ENCODE data around the gene KBTBD12. TPM values are rescaled to one million over a fixed set of nuclear protein-coding genes. Genes with fewer than 3 reads are reported as not detected.

Gene KBTBD12
- total and polyA plus RNA-seq, 2 of the 13 experiments (the other 11 are each of a cell fraction or from before 2014, with no cell fraction given) = not detected

- TF ChIP-seq FOXP4 (CRISPR knock-in tag; IDR thresholded peaks at IDR 0.05) (peak; percentile 73), JARID2 (CRISPR knock-in tag; IDR thresholded peaks at IDR 0.05; ENCODE audit: insufficient replicate concordance) (peak; percentile 37), ZNF350 (CRISPR knock-in tag; IDR thresholded peaks at IDR 0.05; ENCODE audit: borderline replicate concordance, low read depth) (0 out of 2 replicates have a peak, but pooled peaks have one; percentile 47), KDM2A (CRISPR knock-in tag; IDR thresholded peaks at IDR 0.05; ENCODE audit: borderline replicate concordance, low read depth) (peak; percentile 72), ZFP91 (CRISPR knock-in tag; IDR thresholded peaks at IDR 0.05; ENCODE audit: borderline replicate concordance) (peak; percentile 51; the same call in 1 of the 2 replicates), ZBED4 (CRISPR knock-in tag; IDR thresholded peaks at IDR 0.05; ENCODE audit: borderline replicate concordance) (peak; percentile 31; the same call in 1 of the 2 replicates), ZNF792 (CRISPR knock-in tag; IDR thresholded peaks at IDR 0.05) (peak; percentile 87; the same call in 1 of the 2 replicates), ASH2L (IDR thresholded peaks at IDR 0.05; ENCODE audit: insufficient read length, low read depth, low read length) (peak; percentile 33), ZNF790 (CRISPR knock-in tag; IDR thresholded peaks at IDR 0.05; ENCODE audit: borderline replicate concordance) (peak; percentile 28; the same call in 1 of the 2 replicates), SIX1 (CRISPR knock-in tag; IDR thresholded peaks at IDR 0.05; ENCODE audit: borderline replicate concordance) (peak; percentile 32; the same call in 1 of the 2 replicates), ZMYM3 (CRISPR knock-in tag; IDR thresholded peaks at IDR 0.05) (peak; percentile 91), ERF (CRISPR knock-in tag; IDR thresholded peaks at IDR 0.05) (peak; percentile 82)
- TF ChIP-seq, protein P1, sequence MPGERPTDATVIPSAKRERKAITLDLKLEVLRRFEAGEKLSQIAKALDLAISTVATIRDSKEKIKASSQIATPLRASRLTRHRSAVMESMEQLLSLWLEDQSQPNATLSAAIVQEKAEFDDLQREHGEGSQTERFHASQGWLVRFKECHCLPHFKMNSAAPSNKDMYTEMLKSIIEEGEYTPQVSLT (CRISPR knock-in tag; IDR thresholded peaks at IDR 0.05; ENCODE audit: borderline replicate concordance, low read depth) = no peak
- TF ChIP-seq, protein P2, sequence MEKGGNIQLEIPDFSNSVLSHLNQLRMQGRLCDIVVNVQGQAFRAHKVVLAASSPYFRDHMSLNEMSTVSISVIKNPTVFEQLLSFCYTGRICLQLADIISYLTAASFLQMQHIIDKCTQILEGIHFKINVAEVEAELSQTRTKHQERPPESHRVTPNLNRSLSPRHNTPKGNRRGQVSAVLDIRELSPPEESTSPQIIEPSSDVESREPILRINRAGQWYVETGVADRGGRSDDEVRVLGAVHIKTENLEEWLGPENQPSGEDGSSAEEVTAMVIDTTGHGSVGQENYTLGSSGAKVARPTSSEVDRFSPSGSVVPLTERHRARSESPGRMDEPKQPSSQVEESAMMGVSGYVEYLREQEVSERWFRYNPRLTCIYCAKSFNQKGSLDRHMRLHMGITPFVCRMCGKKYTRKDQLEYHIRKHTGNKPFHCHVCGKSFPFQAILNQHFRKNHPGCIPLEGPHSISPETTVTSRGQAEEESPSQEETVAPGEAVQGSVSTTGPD (CRISPR knock-in tag; IDR thresholded peaks at IDR 0.05) = peak; percentile 64; the same call in 1 of the 2 replicates
- TF ChIP-seq, protein P3, sequence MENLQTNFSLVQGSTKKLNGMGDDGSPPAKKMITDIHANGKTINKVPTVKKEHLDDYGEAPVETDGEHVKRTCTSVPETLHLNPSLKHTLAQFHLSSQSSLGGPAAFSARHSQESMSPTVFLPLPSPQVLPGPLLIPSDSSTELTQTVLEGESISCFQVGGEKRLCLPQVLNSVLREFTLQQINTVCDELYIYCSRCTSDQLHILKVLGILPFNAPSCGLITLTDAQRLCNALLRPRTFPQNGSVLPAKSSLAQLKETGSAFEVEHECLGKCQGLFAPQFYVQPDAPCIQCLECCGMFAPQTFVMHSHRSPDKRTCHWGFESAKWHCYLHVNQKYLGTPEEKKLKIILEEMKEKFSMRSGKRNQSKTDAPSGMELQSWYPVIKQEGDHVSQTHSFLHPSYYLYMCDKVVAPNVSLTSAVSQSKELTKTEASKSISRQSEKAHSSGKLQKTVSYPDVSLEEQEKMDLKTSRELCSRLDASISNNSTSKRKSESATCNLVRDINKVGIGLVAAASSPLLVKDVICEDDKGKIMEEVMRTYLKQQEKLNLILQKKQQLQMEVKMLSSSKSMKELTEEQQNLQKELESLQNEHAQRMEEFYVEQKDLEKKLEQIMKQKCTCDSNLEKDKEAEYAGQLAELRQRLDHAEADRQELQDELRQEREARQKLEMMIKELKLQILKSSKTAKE (CRISPR knock-in tag; IDR thresholded peaks at IDR 0.05; ENCODE audit: borderline replicate concordance) = peak; percentile 67; the same call in 1 of the 2 replicates
Measured at GRCh38 chr3:127997961-127998360, 82.9 kb downstream of the KBTBD12 start (continued).

Measured in HepG2 (cell line).